Epidermal melanocyte (primary cell): ENCODE data around the gene RNF5.
"Not testable (repeated sequence)": the region's sequence is repeated elsewhere in the genome, so short reads cannot be mapped to it uniquely, and the experiment has no call there.

Source experiments
- DNase-seq: peaks from one replicate; pipeline ENCODE4 v3.0.0; 2011; ENCODE audit warnings: low spot score; ENCODE audit not compliant: insufficient read length

The RNF5 gene

GRCh38 chr6:32189069-32189741, 11.0 kb downstream of the RNF5 start:
- no peak for DNase-seq

GRCh38 chr6:32189742-32190053, 11.5 kb downstream of the RNF5 start:
- DNase-seq, result no peak

GRCh38 chr6:32190054-32190851, 12.0 kb downstream of the RNF5 start, which contains the start of gene PBX2:
Gene PBX2 (minus strand): TSS chr6:32190202. CDS start chr6:32189915, 287 bp downstream.
- DNase-seq, result peak; percentile 33

GRCh38 chr6:32190911-32191677, 12.9 kb downstream of the RNF5 start:
- no peak for DNase-seq

GRCh38 chr6:32191696-32192607, 13.7 kb downstream of the RNF5 start:
- DNase-seq, result no peak

GRCh38 chr6:32192608-32193039, 14.4 kb downstream of the RNF5 start, which contains the start of gene GPSM3:
Gene GPSM3 (minus strand): TSS chr6:32192643. CDS start chr6:32192513, 130 bp downstream.
- DNase-seq, result no peak

GRCh38 chr6:32193096-32193495, 14.9 kb downstream of the RNF5 start:
- DNase-seq, result not testable (repeated sequence)

- DNase-seq, result no peak
These were observed 16.2 kb downstream of the RNF5 start for GRCh38 chr6:32194388-32194787.

GRCh38 chr6:32194825-32195651, 16.8 kb downstream of the RNF5 start:
- no peak for DNase-seq

- DNase-seq, result peak; percentile 89
These were observed 17.4 kb downstream of the RNF5 start for GRCh38 chr6:32195652-32195901.

- DNase-seq, result peak; percentile 70
These were observed 17.9 kb downstream of the RNF5 start for GRCh38 chr6:32195902-32196681.

- no peak for DNase-seq
These were observed 18.7 kb downstream of the RNF5 start for GRCh38 chr6:32196682-32197616.

- DNase-seq, result no peak
These were observed 20.1 kb downstream of the RNF5 start for GRCh38 chr6:32198345-32198696.

- no peak for DNase-seq
These were observed 20.7 kb downstream of the RNF5 start for GRCh38 chr6:32198866-32199265.

- DNase-seq, result no peak
These were observed 22.7 kb downstream of the RNF5 start for GRCh38 chr6:32200711-32201475.

- no peak for DNase-seq
These were observed 24.0 kb downstream of the RNF5 start for GRCh38 chr6:32202186-32202585.

GRCh38 chr6:32203426-32204267, 25.4 kb downstream of the RNF5 start:
- DNase-seq, result no peak
